Activated CD4-positive, alpha-beta T cell treated with anti-CD3 and anti-CD28 coated beads, Interleukin-2, amount 10 ng/mL, durations not matched to agents 7 days and 5 days (primary cell): Measurements from ENCODE around the gene ANKRD66. TPM values are rescaled to one million over a fixed set of nuclear protein-coding genes. Genes with fewer than 3 reads are reported as not detected.

Experiments
- CTCF ChIA-PET: fragments of 350-600 bp; sonication (Branson Sonifier 250); formaldehyde crosslinking; loops from one replicate; lab custom pipeline; 2021; ENCODE audit warnings: antibody characterized with exemption; lab: Charles Lee
- POLR2A ChIA-PET: fragments of 350-600 bp; sonication (Branson Sonifier 250); formaldehyde crosslinking; loops from one replicate; lab custom pipeline; 2021; ENCODE audit warnings: antibody characterized with exemption; lab: Charles Lee
- DNase-seq: peaks from one replicate; pipeline ENCODE4 v3.0.0-alpha.2; 2020
- H3K27ac Mint-ChIP-seq: one replicate; pipeline ENCODE4 v1.8.0; 2021; ENCODE audit warnings: mild to moderate bottlenecking, moderate library complexity, mixed read lengths
- H3K27me3 Mint-ChIP-seq: one replicate; pipeline ENCODE4 v1.8.0; 2021; ENCODE audit warnings: mixed read lengths
- H3K36me3 Mint-ChIP-seq: one replicate; pipeline ENCODE4 v1.8.0; 2021; ENCODE audit warnings: low read depth, mixed read lengths
- H3K4me1 Mint-ChIP-seq: one replicate; pipeline ENCODE4 v1.8.0; 2021; ENCODE audit warnings: mixed read lengths
- H3K4me3 Mint-ChIP-seq: one replicate; pipeline ENCODE4 v1.8.0; 2021; ENCODE audit warnings: mild to moderate bottlenecking, moderate library complexity, mixed read lengths
- H3K9me3 Mint-ChIP-seq: one replicate; pipeline ENCODE4 v1.8.0; 2021; ENCODE audit warnings: mixed read lengths
- total RNA-seq, 2 experiments: library from RNA; stranded (reverse); gene quantifications; one replicate each; pipeline ENCODE4 v1.2.3, GENCODE V29; 2021

The ANKRD66 gene
- total RNA-seq, 2 experiments from 2014 or later = not detected

DNA sequence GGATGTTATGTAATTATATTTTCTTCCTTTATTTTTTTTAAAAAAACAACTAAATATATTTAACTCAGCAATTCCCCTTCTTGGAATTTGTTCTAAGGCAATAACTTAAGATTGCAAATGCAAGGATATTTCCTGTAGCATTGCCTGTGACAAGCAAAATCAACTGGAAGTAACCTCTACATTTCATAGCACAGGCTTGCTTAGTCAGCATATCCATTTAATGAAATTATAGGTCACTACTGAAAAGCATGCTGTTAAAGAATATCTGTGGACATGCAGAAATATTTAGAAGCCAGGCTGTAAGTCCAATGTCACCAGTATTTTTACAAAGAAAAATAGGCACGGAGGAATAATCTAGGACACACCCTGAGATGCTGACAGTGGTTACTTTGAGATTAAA lies 37.8 kb downstream of the ANKRD66 start:
- no peaks in the 10 kb centered on the region for H3K4me1 Mint-ChIP-seq
- CTCF ChIA-PET = no interaction called here
- no peak for DNase-seq
- no peaks in the 10 kb centered on the region for H3K36me3 Mint-ChIP-seq
- H3K9me3 Mint-ChIP-seq = no peaks in the 10 kb centered on the region
- no peak overlapping the region for H3K4me3 Mint-ChIP-seq
- POLR2A ChIA-PET = no interaction called here
- H3K27ac Mint-ChIP-seq = no peak overlapping the region
- no peaks in the 10 kb centered on the region for H3K27me3 Mint-ChIP-seq

GRCh38 chr6:46787871-46788540 lies 41.3 kb downstream of the ANKRD66 start:
- H3K27ac Mint-ChIP-seq = no peak overlapping the region
- ChIA-PET POLR2A (no interaction called here), CTCF (interaction anchor here (1.4 kb wide), 1 partner anchor 15 kb away, joined by 3 read pairs; no protein-coding TSS in a partner anchor)
- no peaks in the 10 kb centered on the region for H3K9me3 Mint-ChIP-seq
- H3K4me3 Mint-ChIP-seq = no peak overlapping the region
- no peaks in the 10 kb centered on the region for H3K27me3 Mint-ChIP-seq
- H3K4me1 Mint-ChIP-seq = no peaks in the 10 kb centered on the region
- DNase-seq = no peak
- H3K36me3 Mint-ChIP-seq = no peaks in the 10 kb centered on the region

DNA sequence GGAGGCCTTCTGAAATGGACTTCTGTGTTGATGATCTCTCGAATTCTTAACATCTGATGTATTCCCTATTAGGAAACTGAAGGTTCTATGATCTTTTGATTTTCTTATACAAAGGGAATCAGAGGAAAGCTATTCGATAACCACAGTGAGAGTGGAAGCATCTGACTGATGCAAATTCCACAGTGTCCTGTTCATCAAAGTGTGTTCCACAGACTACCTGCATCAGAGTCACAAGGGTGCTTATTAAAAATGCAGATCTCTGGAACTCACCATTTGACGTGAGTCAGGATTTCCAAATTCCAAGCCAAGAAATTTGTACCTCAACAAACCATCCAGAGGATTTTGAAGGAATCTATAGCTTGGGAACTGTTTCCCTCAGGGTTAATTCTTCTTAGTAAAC lies 42.1 kb downstream of the ANKRD66 start:
- no peaks in the 10 kb centered on the region for H3K9me3 Mint-ChIP-seq
- H3K27me3 Mint-ChIP-seq = no peaks in the 10 kb centered on the region
- ChIA-PET POLR2A (no interaction called here), CTCF (interaction anchor here (1.4 kb wide), 1 partner anchor 16 kb away, joined by 3 read pairs; no protein-coding TSS in a partner anchor)
- DNase-seq = no peak
- no peaks in the 10 kb centered on the region for H3K36me3 Mint-ChIP-seq
- no peaks in the 10 kb centered on the region for H3K4me1 Mint-ChIP-seq
- no peak overlapping the region for H3K4me3 Mint-ChIP-seq
- H3K27ac Mint-ChIP-seq = no peak overlapping the region

- CTCF ChIA-PET = interaction anchor here (1.4 kb wide), 1 partner anchor 17 kb away, joined by 3 read pairs; no protein-coding TSS in a partner anchor
- POLR2A ChIA-PET = interaction anchor here (0.6 kb wide), 1 partner anchor 319 kb away, joined by 3 read pairs; no protein-coding TSS in a partner anchor
- no peaks in the 10 kb centered on the region for H3K4me1 Mint-ChIP-seq
- H3K36me3 Mint-ChIP-seq = no peaks in the 10 kb centered on the region
- no peaks in the 10 kb centered on the region for H3K27me3 Mint-ChIP-seq
- H3K27ac Mint-ChIP-seq = no peak overlapping the region
- no peaks in the 10 kb centered on the region for H3K9me3 Mint-ChIP-seq
- H3K4me3 Mint-ChIP-seq = no peak overlapping the region
- no peak for DNase-seq
These were observed 43.0 kb downstream of the ANKRD66 start for GRCh38 chr6:46789434-46790354.

DNA sequence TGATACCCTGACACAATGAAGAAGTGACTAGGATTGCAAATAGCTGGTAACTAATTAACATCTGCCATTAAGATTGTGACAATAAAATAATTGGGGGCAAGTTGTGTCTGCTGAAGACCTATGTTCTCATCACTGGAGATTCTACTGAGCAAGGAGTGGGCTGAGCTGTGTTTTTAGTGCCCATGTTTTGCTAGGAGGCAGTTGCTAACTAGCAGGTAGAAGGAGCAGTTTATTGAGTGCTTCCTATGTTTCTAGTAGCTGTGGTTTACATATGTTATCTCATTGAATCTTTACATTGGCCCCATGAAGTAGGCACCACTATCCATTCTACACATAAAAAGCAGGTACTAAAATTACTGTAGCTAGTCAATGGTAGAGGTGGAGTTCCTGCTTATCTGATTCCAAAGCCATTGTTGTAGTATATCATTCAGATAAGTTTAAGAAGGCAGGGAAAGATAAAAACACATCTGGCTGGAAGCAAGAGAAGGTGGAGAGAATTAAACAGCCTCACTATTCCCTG lies 43.7 kb downstream of the ANKRD66 start:
- Mint-ChIP-seq H3K27me3 (no peaks in the 10 kb centered on the region), H3K9me3 (no peaks in the 10 kb centered on the region), H3K36me3 (no peaks in the 10 kb centered on the region), H3K4me1 (no peaks in the 10 kb centered on the region), H3K4me3 (no peak overlapping the region), H3K27ac (no peak overlapping the region)
- no peak for DNase-seq
- POLR2A ChIA-PET = no interaction called here
- CTCF ChIA-PET = no interaction called here

DNA sequence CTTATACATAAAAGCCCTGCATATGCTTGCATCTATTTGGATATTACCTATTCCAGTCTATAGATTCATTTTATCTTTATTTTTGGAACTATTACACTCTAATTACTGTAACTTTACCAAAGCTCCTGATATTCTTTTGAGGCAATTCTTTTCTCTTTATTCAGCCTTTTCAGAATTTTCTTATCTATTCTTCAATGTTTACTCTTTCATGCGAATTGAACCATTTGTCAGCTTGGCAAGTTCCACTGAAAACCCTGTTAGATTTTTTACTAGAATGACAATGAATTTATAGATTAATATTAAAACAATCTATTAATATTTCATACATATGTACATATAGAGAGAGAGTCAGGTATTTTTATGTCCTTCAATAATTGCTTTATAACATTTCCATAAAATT lies 45.9 kb downstream of the ANKRD66 start:
- no peak overlapping the region for H3K27ac Mint-ChIP-seq
- POLR2A ChIA-PET = no interaction called here
- no peaks in the 10 kb centered on the region for H3K4me1 Mint-ChIP-seq
- H3K27me3 Mint-ChIP-seq = peaks cover 2% of the 10 kb centered on the region
- H3K9me3 Mint-ChIP-seq = no peaks in the 10 kb centered on the region
- no peaks in the 10 kb centered on the region for H3K36me3 Mint-ChIP-seq
- CTCF ChIA-PET = no interaction called here
- DNase-seq = no peak
- H3K4me3 Mint-ChIP-seq = no peak overlapping the region

DNA sequence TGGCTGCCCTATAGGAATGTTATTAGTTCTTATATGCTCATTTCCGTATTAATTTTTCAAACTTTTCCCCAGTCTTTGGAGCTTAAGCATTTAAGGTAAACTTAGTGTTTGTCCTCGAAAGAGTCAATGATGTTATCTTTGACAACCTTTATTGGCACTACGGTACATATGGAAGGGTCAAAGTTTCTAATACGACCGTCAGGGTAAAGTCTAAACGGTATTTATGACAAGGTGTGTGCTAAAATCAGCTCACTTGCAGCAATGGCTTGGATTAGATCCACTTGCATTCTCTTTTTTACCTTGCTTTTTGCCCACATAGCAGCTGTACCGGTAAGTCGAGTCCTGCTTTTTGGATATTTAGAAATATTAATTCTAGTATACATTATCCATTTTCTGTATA lies 46.4 kb downstream of the ANKRD66 start, which contains the start of gene MEP1A:
Gene MEP1A (plus strand): TSS at position 252 of the 400 bp plus-strand sequence. CDS start 10 bp downstream, at position 262.
- no peaks in the 10 kb centered on the region for H3K9me3 Mint-ChIP-seq
- CTCF ChIA-PET = no interaction called here

DNA sequence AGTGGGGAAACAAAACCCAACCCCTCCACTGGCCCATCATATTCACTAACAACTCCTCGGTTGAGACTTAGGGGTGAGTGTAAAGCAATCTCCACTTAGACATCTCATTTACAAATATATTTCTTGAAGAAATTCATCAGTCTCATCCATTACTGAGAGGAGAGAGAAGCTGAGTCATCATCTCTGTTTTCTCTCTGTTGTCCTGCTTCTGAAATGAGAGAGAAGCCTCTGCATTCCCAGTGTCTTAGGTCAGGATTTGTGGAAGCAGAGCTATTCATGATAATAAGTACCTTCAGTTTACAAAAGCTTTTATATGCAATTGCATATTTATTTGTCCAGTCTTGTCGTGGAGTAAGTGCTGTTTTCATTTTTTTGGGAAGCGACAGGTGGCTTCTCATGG lies 47.3 kb downstream of the ANKRD66 start:
- Mint-ChIP-seq H3K27ac (no peak overlapping the region), H3K27me3 (peaks cover 2% of the 10 kb centered on the region), H3K4me1 (no peaks in the 10 kb centered on the region), H3K9me3 (no peaks in the 10 kb centered on the region), H3K36me3 (no peaks in the 10 kb centered on the region), H3K4me3 (no peak overlapping the region)
- POLR2A ChIA-PET = no interaction called here
- CTCF ChIA-PET = no interaction called here
- DNase-seq = no peak

More for the DNA sequence above, 46.4 kb downstream of the ANKRD66 start, which contains the start of gene MEP1A:
- POLR2A ChIA-PET = no interaction called here
- Mint-ChIP-seq H3K27me3 (peaks cover 2% of the 10 kb centered on the region), H3K27ac (no peak within 1 kb of the TSS), H3K4me1 (no peaks in the 10 kb centered on the region), H3K4me3 (no peak within 1 kb of the TSS), H3K36me3 (no peaks in the 10 kb centered on the region)
- DNase-seq = no peak

DNA sequence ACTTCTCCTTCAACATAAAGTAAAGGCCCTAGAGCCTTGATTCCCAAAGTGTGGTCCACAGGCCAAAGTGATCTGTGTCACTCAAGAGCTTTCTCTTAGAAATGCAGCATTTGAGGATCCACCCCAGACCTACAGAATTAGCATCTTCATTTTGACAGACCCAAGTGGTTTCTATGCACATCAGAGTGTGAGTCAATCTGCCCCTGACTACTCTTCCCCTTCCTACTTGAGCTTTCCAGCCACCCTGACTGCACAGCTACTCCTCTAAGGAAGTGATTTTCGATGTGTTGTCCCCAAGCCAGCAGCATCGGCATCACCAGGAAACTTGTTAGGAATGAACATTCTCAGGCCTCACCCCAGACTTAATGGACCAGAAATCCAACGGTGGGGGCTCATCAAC lies 49.1 kb downstream of the ANKRD66 start:
- POLR2A ChIA-PET = no interaction called here
- no peaks in the 10 kb centered on the region for H3K9me3 Mint-ChIP-seq
- no peaks in the 10 kb centered on the region for H3K36me3 Mint-ChIP-seq
- DNase-seq = no peak
- CTCF ChIA-PET = no interaction called here
- H3K27ac Mint-ChIP-seq = no peak overlapping the region
- H3K4me3 Mint-ChIP-seq = no peak overlapping the region
- H3K4me1 Mint-ChIP-seq = no peaks in the 10 kb centered on the region
- peaks cover 4% of the 10 kb centered on the region for H3K27me3 Mint-ChIP-seq

- CTCF ChIA-PET = no interaction called here
- Mint-ChIP-seq H3K4me1 (no peaks in the 10 kb centered on the region), H3K9me3 (no peaks in the 10 kb centered on the region), H3K27me3 (peaks cover 6% of the 10 kb centered on the region), H3K27ac (no peak overlapping the region), H3K36me3 (no peaks in the 10 kb centered on the region), H3K4me3 (no peak overlapping the region)
- POLR2A ChIA-PET = no interaction called here
- no peak for DNase-seq
These were observed 50.3 kb downstream of the ANKRD66 start for GRCh38 chr6:46796848-46797580.

DNA sequence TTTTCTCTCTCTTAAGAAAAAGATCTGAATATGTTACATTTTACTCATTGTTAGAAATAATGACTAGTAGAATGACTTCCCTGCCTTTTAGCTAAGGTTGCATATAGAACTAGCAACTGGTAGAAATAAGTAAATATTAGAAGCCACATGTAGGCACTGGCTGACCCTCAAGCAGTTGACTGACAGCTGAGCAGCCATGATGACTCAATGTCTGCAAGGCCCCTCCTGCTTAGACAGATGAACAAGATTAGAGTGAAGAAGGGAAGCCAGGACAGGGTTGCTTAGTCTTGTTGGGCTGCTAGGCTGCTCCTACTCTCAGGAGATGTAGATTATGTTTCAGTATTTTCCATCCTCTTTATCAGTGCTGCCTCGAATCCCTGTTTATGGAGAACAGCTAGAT lies 52.9 kb downstream of the ANKRD66 start:
- Mint-ChIP-seq H3K9me3 (no peaks in the 10 kb centered on the region), H3K4me1 (no peaks in the 10 kb centered on the region), H3K36me3 (no peaks in the 10 kb centered on the region), H3K27ac (no peak overlapping the region), H3K4me3 (no peak overlapping the region), H3K27me3 (peaks cover 8% of the 10 kb centered on the region)
- ChIA-PET POLR2A (no interaction called here), CTCF (no interaction called here)
- no peak for DNase-seq

- H3K4me3 Mint-ChIP-seq = no peak overlapping the region
- peaks cover 30% of the 10 kb centered on the region for H3K27me3 Mint-ChIP-seq
- H3K9me3 Mint-ChIP-seq = no peaks in the 10 kb centered on the region
- no peak for DNase-seq
- POLR2A ChIA-PET = no interaction called here
- H3K4me1 Mint-ChIP-seq = no peaks in the 10 kb centered on the region
- no peaks in the 10 kb centered on the region for H3K36me3 Mint-ChIP-seq
- CTCF ChIA-PET = no interaction called here
- H3K27ac Mint-ChIP-seq = no peak overlapping the region
These were observed 62.1 kb downstream of the ANKRD66 start for GRCh38 chr6:46808806-46809205.
